HepG2 (cell line): ENCODE results near the gene EIF4E. TPM values are rescaled to one million over a fixed set of nuclear protein-coding genes. Genes with fewer than 3 reads are reported as not detected.

Source experiments
- ATAC-seq: fragments of 200-7000 bp; cut with Tn5 transposase; 3 replicates; pipeline ENCODE4 v1.9.1; 2020; ENCODE audit warnings: mild to moderate bottlenecking, moderate library complexity
- BruUV-seq: library from RNA; stranded (reverse); fragments of 400-500 nt; replicated peaks from 2 replicates; lab custom pipeline; 2021; lab: Mats Ljungman, UMichigan
- CTCF ChIA-PET: fragments of 300-600 bp; formaldehyde crosslinking; extraction: SDS; loops from one replicate; lab custom pipeline; 2021; ENCODE audit warnings: low total read pairs, inconsistent platforms, low intra/inter-chr PET ratio; lab: Yijun Ruan, JAX
- POLR2A ChIA-PET: fragments of 350-600 bp; sonication (Branson Sonifier 250); formaldehyde crosslinking; loops from one replicate; lab custom pipeline; 2020; ENCODE audit warnings: antibody characterized with exemption, inconsistent platforms; lab: Yijun Ruan, JAX
- DNase-seq: peaks from one replicate; pipeline ENCODE4 v3.0.0-alpha.2; 2015; ENCODE audit warnings: low spot score
- FAIRE-seq: peaks from 3 replicates; lab custom pipeline; 2011; peaks lifted over from hg19 to GRCh38; lab: Jason Lieb, UNC
- H2AFZ ChIP-seq: one replicate; pipeline ENCODE4 v1.6.1; 2011; ENCODE audit warnings: low read length, inconsistent platforms
- H3K27ac ChIP-seq: fragments of 300-600 bp; 3 replicates; pipeline ENCODE4 v1.8.0; 2011; ENCODE audit warnings: mixed run types, mild to moderate bottlenecking, mixed read lengths, low read length, inconsistent platforms; ENCODE audit not compliant: insufficient read depth; ENCODE audit errors: extremely low read length
- H3K27me3 ChIP-seq, 2 experiments: fragments of 200-600 bp in 1 of 2; 2 replicates in 1 of 2; 3 replicates in 1 of 2; pipeline versions ENCODE4 v1.6.0 to v1.8.0; 2011; ENCODE audit warnings: low read length in 2 of 2, mild to moderate bottlenecking in 2 of 2, moderate library complexity in 2 of 2, inconsistent platforms in 1 of 2; ENCODE audit not compliant: insufficient read depth in 2 of 2, control insufficient read depth in 1 of 2
- H3K36me3 ChIP-seq, 2 experiments: fragments of 200-600 bp in 1 of 2; replicated peaks in 1 of 2; 2 replicates in 1 of 2; 3 replicates in 1 of 2; pipeline versions ENCODE4 v1.5.1 to v1.8.0; 2011; ENCODE audit warnings: low read length in 2 of 2, inconsistent platforms in 1 of 2; ENCODE audit not compliant: insufficient read depth in 2 of 2, control insufficient read depth in 1 of 2
- H3K4me1 ChIP-seq: 2 replicates; pipeline ENCODE4 v1.5.1; 2012; ENCODE audit warnings: low read length, inconsistent platforms; ENCODE audit not compliant: insufficient read depth
- H3K4me2 ChIP-seq: 2 replicates; pipeline ENCODE4 v1.6.0; 2011; ENCODE audit warnings: low read depth, low read length, inconsistent platforms
- H3K4me3 ChIP-seq, 3 experiments: fragments of 200-600 bp in 1 of 3; sonication (generic), shearing (Covaris generic) in 1 of 3; replicated peaks in 1 of 3; 2 replicates each; pipeline ENCODE4 v1.5.1; 2011 to 2016; ENCODE audit warnings: low read length in 3 of 3, inconsistent platforms in 2 of 3, low read depth in 2 of 3, mild to moderate bottlenecking in 2 of 3, control low read depth in 1 of 3, mixed read lengths in 1 of 3; ENCODE audit not compliant: insufficient read depth in 1 of 3
- H3K79me2 ChIP-seq: one replicate; pipeline ENCODE4 v1.6.1; 2011; ENCODE audit warnings: low read length, inconsistent platforms; ENCODE audit not compliant: insufficient read depth
- H3K9ac ChIP-seq: 2 replicates; pipeline ENCODE4 v1.6.0; 2011; ENCODE audit warnings: mild to moderate bottlenecking, low read depth, low read length, inconsistent platforms; ENCODE audit not compliant: insufficient read depth
- H3K9me3 ChIP-seq: 2 replicates; pipeline ENCODE4 v1.5.1; 2012; ENCODE audit warnings: mild to moderate bottlenecking, low read length
- H4K20me1 ChIP-seq: 2 replicates; pipeline ENCODE4 v1.6.0; 2011; ENCODE audit warnings: inconsistent platforms, mild to moderate bottlenecking, low read length, moderate library complexity; ENCODE audit not compliant: insufficient read depth
- CHD2 ChIP-seq: IDR thresholded peaks from 2 replicates; pipeline ENCODE4 v1.6.1; 2011; ENCODE audit warnings: low read depth, low read length, improper control_type of control experiment
- JUNB ChIP-seq: sonication (generic); formaldehyde crosslinking; IDR thresholded peaks from 2 replicates; pipeline ENCODE4 v1.8.0; 2022; ENCODE audit warnings: missing genetic modification reagents, mild to moderate bottlenecking, borderline replicate concordance
- SNRNP70 ChIP-seq: fragments of 200-400 bp; formaldehyde crosslinking; IDR thresholded peaks from 2 replicates; pipeline ENCODE4 v1.6.1; 2017; ENCODE audit warnings: mild to moderate bottlenecking, low read depth, low read length, moderate library complexity
- SRSF4 ChIP-seq: fragments of 200-400 bp; formaldehyde crosslinking; IDR thresholded peaks from one replicate; pipeline ENCODE4 v1.6.1; 2018; ENCODE audit warnings: mild to moderate bottlenecking, low read depth, low read length, moderate library complexity; ENCODE audit not compliant: poor library complexity, severe bottlenecking
- TSC22D2 ChIP-seq: sonication (generic); formaldehyde crosslinking; IDR thresholded peaks from 2 replicates; pipeline ENCODE4 v1.5.1; 2020; ENCODE audit warnings: missing genetic modification reagents, mild to moderate bottlenecking, borderline replicate concordance
- ZNF143 ChIP-seq: sonication (generic); formaldehyde crosslinking; IDR thresholded peaks from 2 replicates; pipeline ENCODE4 v1.4.0; 2020; ENCODE audit warnings: missing genetic modification reagents
- ZNF543 ChIP-seq: sonication (generic); formaldehyde crosslinking; IDR thresholded peaks from 2 replicates; pipeline ENCODE4 v1.4.0; 2020; ENCODE audit warnings: mild to moderate bottlenecking, missing genetic modification reagents
- ZNF562 ChIP-seq: sonication (generic); formaldehyde crosslinking; IDR thresholded peaks from 2 replicates; pipeline ENCODE4 v1.8.0; 2022; ENCODE audit warnings: missing genetic modification reagents, borderline replicate concordance
- ZNF883 ChIP-seq: sonication (generic); formaldehyde crosslinking; IDR thresholded peaks from 2 replicates; pipeline ENCODE4 v1.5.1; 2020; ENCODE audit warnings: mild to moderate bottlenecking, missing genetic modification reagents; ENCODE audit errors: not compliant biosample characterization
- WGBS: methylation state at CpG from one replicate; pipeline ENCODE4 v1.1.6; 2017; ENCODE audit warnings: low lambda C conversion rate; 5-methylcytosine and 5-hydroxymethylcytosine counted together
- in situ Hi-C: cut with HindIII; loops from 2 replicates; pipeline ENCODE4 v1.10.0; 2017; ENCODE audit warnings: low pct_unique_long_range_greater_than_20kb; ENCODE audit not compliant: extremely low pct_ligation_motif_present
- intact Hi-C: fragments of 100-400 bp; cut with micrococcal nuclease; formaldehyde crosslinking; loops from one replicate; pipeline ENCODE4 v1.10.0; 2022; ENCODE audit not compliant: unreplicated experiment
- polyA plus RNA-seq, 8 experiments: library from polyadenylated mRNA; depleted of rRNA in 3 of 8; stranded (reverse) in 7 of 8; unstranded in 1 of 8; fragments of >200 nt; fragmentation: Illumina TruSeq in 4 of 8; extraction: Trizol in 4 of 8; gene quantifications; 2 replicates each; pipeline versions ENCODE4 v1.2.1 to v1.2.3, GENCODE V29; 2011 to 2016; ENCODE audit warnings: low read depth in 4 of 8, missing spikeins in 1 of 8, mixed read lengths in 1 of 8; ENCODE audit not compliant: insufficient read depth in 1 of 8
- total RNA-seq, 5 experiments: library from RNA; depleted of rRNA; stranded (reverse); fragments of >200 nt; fragmentation: Illumina TruSeq; extraction: Trizol; gene quantifications; 2 replicates each; pipeline ENCODE4 v1.2.3, GENCODE V29; 2016; ENCODE audit warnings: low read depth in 1 of 5
- TF ChIP-seq, protein P1 (sequence below): sonication (generic); formaldehyde crosslinking; IDR thresholded peaks from 2 replicates; pipeline ENCODE4 v1.4.0; 2020; ENCODE audit warnings: missing genetic modification reagents
- TF ChIP-seq, protein P2 (sequence below): sonication (generic); formaldehyde crosslinking; IDR thresholded peaks from 2 replicates; pipeline ENCODE4 v1.8.0; 2022; ENCODE audit warnings: mild to moderate bottlenecking, missing genetic modification reagents, moderate library complexity
- TF ChIP-seq, protein P3 (sequence below): sonication (generic); formaldehyde crosslinking; IDR thresholded peaks from 2 replicates; pipeline ENCODE4 v1.5.0; 2020; ENCODE audit warnings: mild to moderate bottlenecking, missing genetic modification reagents, borderline replicate concordance

The EIF4E gene
- total and polyA plus RNA-seq, 2 of the 13 experiments (the other 11 are each of a cell fraction or from before 2014, with no cell fraction given): 50.8 to 194 TPM

DNA sequence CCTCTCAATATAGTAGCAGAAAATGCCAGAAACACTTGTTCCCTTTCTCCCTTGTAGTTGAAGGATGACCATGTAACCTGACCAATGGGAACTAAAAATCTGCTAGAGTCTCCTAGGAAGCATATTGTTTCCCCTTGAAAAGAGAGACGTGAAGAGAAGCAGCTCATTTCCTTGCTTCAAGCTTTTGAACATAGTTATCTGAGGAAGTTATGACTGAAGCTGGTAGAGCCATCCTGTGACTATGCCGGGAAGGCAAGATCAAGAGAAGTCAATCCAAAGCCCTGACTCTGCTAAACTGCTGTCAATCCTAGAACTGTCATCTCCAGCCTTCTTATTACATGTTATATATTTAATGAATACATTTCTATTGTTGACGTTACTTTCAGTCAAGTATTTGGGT lies 66.6 kb downstream of the EIF4E start (continued):
- TF ChIP-seq SRSF4 (no peak), SNRNP70 (no peak), CHD2 (no peak)
- TF ChIP-seq, protein P1, sequence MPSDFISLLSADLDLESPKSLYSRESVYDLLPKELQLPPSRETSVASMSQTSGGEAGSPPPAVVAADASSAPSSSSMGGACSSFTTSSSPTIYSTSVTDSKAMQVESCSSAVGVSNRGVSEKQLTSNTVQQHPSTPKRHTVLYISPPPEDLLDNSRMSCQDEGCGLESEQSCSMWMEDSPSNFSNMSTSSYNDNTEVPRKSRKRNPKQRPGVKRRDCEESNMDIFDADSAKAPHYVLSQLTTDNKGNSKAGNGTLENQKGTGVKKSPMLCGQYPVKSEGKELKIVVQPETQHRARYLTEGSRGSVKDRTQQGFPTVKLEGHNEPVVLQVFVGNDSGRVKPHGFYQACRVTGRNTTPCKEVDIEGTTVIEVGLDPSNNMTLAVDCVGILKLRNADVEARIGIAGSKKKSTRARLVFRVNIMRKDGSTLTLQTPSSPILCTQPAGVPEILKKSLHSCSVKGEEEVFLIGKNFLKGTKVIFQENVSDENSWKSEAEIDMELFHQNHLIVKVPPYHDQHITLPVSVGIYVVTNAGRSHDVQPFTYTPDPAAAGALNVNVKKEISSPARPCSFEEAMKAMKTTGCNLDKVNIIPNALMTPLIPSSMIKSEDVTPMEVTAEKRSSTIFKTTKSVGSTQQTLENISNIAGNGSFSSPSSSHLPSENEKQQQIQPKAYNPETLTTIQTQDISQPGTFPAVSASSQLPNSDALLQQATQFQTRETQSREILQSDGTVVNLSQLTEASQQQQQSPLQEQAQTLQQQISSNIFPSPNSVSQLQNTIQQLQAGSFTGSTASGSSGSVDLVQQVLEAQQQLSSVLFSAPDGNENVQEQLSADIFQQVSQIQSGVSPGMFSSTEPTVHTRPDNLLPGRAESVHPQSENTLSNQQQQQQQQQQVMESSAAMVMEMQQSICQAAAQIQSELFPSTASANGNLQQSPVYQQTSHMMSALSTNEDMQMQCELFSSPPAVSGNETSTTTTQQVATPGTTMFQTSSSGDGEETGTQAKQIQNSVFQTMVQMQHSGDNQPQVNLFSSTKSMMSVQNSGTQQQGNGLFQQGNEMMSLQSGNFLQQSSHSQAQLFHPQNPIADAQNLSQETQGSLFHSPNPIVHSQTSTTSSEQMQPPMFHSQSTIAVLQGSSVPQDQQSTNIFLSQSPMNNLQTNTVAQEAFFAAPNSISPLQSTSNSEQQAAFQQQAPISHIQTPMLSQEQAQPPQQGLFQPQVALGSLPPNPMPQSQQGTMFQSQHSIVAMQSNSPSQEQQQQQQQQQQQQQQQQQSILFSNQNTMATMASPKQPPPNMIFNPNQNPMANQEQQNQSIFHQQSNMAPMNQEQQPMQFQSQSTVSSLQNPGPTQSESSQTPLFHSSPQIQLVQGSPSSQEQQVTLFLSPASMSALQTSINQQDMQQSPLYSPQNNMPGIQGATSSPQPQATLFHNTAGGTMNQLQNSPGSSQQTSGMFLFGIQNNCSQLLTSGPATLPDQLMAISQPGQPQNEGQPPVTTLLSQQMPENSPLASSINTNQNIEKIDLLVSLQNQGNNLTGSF (CRISPR knock-in tag): no peak

DNA sequence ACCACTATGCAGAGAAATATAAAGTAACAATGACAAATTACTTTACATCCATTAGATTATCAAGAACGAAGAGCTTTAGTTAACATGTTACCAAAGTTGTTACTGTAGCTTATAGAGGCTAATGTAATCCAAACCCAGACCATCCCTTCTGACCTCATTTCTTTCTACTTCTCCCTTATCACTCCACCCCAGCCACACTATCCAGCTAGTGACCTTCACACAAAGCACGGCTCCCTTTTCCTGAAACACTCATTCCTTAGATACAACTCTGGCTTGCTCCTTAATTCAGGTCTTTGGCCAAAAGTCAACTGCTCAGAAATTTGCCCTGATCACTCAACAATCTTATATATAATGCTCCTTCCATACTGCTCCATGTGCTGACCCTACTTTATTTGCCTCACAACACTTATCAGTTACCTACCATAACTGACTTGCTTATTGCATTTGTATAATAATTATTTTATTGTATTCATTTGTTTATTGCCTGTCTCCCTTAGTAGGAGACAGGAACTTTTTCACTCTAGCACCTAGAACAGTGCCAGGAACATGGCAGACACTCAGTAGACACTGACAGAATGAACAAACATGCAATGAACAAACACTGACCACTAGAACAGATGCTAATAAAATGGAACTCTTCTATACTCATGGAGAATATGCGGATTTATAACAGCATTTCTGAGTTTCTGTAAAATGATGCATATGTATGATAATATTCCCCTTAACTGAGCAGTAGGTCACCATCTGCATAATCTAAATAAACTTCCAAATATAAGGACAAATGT lies 67.6 kb downstream of the EIF4E start:
- ATAC-seq: no peak
- H3K4me1 ChIP-seq: no peaks in the 10 kb centered on the region
- FAIRE-seq: no peak
- H3K4me2 ChIP-seq: no peak overlapping the region
- 6% methylated on average over 3 of the region's 3 CpGs for WGBS
- no peaks in the 10 kb centered on the region for H3K36me3 ChIP-seq
- ChIA-PET POLR2A (no interaction called here), CTCF (no interaction called here)
- H3K27ac ChIP-seq: no peak overlapping the region
- H3K9ac ChIP-seq: no peak overlapping the region
- no peaks in the 10 kb centered on the region for H4K20me1 ChIP-seq
- H3K9me3 ChIP-seq: no peaks in the 10 kb centered on the region
- H2AFZ ChIP-seq: no peak overlapping the region
- no peaks in the 10 kb centered on the region for H3K27me3 ChIP-seq
- BruUV-seq: no TSS peak
- no peaks in the 10 kb centered on the region for H3K79me2 ChIP-seq
- DNase-seq: no peak
- in situ Hi-C loops (no loop called here), intact Hi-C loops (no loop called here)
- no peak overlapping the region for H3K4me3 ChIP-seq
- no peak for TF ChIP-seq ZNF883 (CRISPR knock-in tag)
- TF ChIP-seq, protein P2, sequence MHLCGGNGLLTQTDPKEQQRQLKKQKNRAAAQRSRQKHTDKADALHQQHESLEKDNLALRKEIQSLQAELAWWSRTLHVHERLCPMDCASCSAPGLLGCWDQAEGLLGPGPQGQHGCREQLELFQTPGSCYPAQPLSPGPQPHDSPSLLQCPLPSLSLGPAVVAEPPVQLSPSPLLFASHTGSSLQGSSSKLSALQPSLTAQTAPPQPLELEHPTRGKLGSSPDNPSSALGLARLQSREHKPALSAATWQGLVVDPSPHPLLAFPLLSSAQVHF (CRISPR knock-in tag): no peak
- TF ChIP-seq ZNF562 (CRISPR knock-in tag): no peak
- no peak for TF ChIP-seq ZNF543 (CRISPR knock-in tag)
- TF ChIP-seq ZNF143 (CRISPR knock-in tag): no peak
- TF ChIP-seq, protein P3, sequence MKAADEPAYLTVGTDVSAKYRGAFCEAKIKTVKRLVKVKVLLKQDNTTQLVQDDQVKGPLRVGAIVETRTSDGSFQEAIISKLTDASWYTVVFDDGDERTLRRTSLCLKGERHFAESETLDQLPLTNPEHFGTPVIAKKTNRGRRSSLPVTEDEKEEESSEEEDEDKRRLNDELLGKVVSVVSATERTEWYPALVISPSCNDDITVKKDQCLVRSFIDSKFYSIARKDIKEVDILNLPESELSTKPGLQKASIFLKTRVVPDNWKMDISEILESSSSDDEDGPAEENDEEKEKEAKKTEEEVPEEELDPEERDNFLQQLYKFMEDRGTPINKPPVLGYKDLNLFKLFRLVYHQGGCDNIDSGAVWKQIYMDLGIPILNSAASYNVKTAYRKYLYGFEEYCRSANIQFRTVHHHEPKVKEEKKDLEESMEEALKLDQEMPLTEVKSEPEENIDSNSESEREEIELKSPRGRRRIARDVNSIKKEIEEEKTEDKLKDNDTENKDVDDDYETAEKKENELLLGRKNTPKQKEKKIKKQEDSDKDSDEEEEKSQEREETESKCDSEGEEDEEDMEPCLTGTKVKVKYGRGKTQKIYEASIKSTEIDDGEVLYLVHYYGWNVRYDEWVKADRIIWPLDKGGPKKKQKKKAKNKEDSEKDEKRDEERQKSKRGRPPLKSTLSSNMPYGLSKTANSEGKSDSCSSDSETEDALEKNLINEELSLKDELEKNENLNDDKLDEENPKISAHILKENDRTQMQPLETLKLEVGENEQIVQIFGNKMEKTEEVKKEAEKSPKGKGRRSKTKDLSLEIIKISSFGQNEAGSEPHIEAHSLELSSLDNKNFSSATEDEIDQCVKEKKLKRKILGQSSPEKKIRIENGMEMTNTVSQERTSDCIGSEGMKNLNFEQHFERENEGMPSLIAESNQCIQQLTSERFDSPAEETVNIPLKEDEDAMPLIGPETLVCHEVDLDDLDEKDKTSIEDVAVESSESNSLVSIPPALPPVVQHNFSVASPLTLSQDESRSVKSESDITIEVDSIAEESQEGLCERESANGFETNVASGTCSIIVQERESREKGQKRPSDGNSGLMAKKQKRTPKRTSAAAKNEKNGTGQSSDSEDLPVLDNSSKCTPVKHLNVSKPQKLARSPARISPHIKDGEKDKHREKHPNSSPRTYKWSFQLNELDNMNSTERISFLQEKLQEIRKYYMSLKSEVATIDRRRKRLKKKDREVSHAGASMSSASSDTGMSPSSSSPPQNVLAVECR (CRISPR knock-in tag): no peak
- no peak for TF ChIP-seq JUNB (CRISPR knock-in tag)
- no peak for TF ChIP-seq TSC22D2 (CRISPR knock-in tag)
